WTC11 (cell line): Measurements from ENCODE around the gene AURKAIP1. TPM values are rescaled to one million over a fixed set of nuclear protein-coding genes. Genes with fewer than 3 reads are reported as not detected.
A peak's percentile ranks its signal among the peaks of the same experiment; 100 is the strongest.

Experiments used
- ATAC-seq: fragments of 200-7000 bp; cut with Tn5 transposase; 2 replicates; pipeline ENCODE4 v1.10.0; 2021; ENCODE audit warnings: mild to moderate bottlenecking, moderate library complexity
- CTCF ChIA-PET: fragments of 300-600 bp; sonication (Branson Sonifier 250); formaldehyde crosslinking; loops from one replicate; lab custom pipeline; 2021; ENCODE audit warnings: antibody characterized with exemption; lab: Charles Lee
- POLR2A ChIA-PET: fragments of 350-600 bp; sonication (Branson Sonifier 250); formaldehyde crosslinking; loops from one replicate; lab custom pipeline; 2021; ENCODE audit warnings: antibody characterized with exemption; lab: Charles Lee
- DNase-seq: peaks from one replicate; pipeline ENCODE4 v3.0.0; 2021; ENCODE audit warnings: low spot score
- H3K27ac Mint-ChIP-seq: 2 replicates; pipeline ENCODE4 v1.8.0; 2021; ENCODE audit warnings: mixed read lengths
- H3K27me3 Mint-ChIP-seq: 2 replicates; pipeline ENCODE4 v1.8.0; 2021; ENCODE audit warnings: low read depth, mild to moderate bottlenecking, moderate library complexity, mixed read lengths
- H3K36me3 Mint-ChIP-seq: 2 replicates; pipeline ENCODE4 v1.8.0; 2021; ENCODE audit warnings: mixed read lengths
- H3K4me1 Mint-ChIP-seq: 2 replicates; pipeline ENCODE4 v1.8.0; 2022; ENCODE audit warnings: mixed read lengths
- H3K4me3 Mint-ChIP-seq: 2 replicates; pipeline ENCODE4 v1.8.0; 2021; ENCODE audit warnings: mild to moderate bottlenecking, moderate library complexity, mixed read lengths
- H3K9me3 Mint-ChIP-seq: 2 replicates; pipeline ENCODE4 v1.8.0; 2021; ENCODE audit warnings: mixed read lengths
- CREB1 ChIP-seq: sonication (generic); formaldehyde crosslinking; IDR thresholded peaks from 2 replicates; pipeline ENCODE4 v1.8.0; 2023; ENCODE audit warnings: mild to moderate bottlenecking, missing genetic modification reagents
- CREM ChIP-seq: sonication (generic); formaldehyde crosslinking; IDR thresholded peaks from 2 replicates; pipeline ENCODE4 v1.8.1; 2022; ENCODE audit warnings: mild to moderate bottlenecking, missing genetic modification reagents, moderate library complexity
- ELF4 ChIP-seq: sonication (generic); formaldehyde crosslinking; IDR thresholded peaks from 2 replicates; pipeline ENCODE4 v1.8.1; 2022; ENCODE audit warnings: low read depth, mild to moderate bottlenecking, moderate library complexity, missing genetic modification reagents
- EMX1 ChIP-seq: fragments of 250-450 bp; sonication (Bioruptor Pico); IDR thresholded peaks from 2 replicates; pipeline ENCODE4 v1.8.0; 2021; ENCODE audit warnings: mild to moderate bottlenecking
- GRHL2 ChIP-seq: fragments of 250-450 bp; sonication (Bioruptor Pico); IDR thresholded peaks from 2 replicates; pipeline ENCODE4 v1.8.0; 2022; ENCODE audit warnings: mild to moderate bottlenecking, moderate library complexity; ENCODE audit not compliant: insufficient replicate concordance, severe bottlenecking
- JAZF1 ChIP-seq: fragments of 250-450 bp; sonication (Bioruptor Pico); IDR thresholded peaks from 2 replicates; pipeline ENCODE4 v1.9.0; 2021; ENCODE audit warnings: moderate library complexity, mild to moderate bottlenecking, inconsistent platforms
- KAT7 ChIP-seq: sonication (generic); formaldehyde crosslinking; IDR thresholded peaks from 2 replicates; pipeline ENCODE4 v1.8.1; 2023; ENCODE audit warnings: missing genetic modification reagents, mild to moderate bottlenecking, borderline replicate concordance
- MXD4 ChIP-seq: fragments of 250-450 bp; sonication (Bioruptor Pico); IDR thresholded peaks from 2 replicates; pipeline ENCODE4 v1.8.0; 2021; ENCODE audit warnings: mild to moderate bottlenecking, moderate library complexity, borderline replicate concordance
- RELA ChIP-seq: sonication (generic); formaldehyde crosslinking; IDR thresholded peaks from 2 replicates; pipeline ENCODE4 v1.8.1; 2022; ENCODE audit warnings: missing genetic modification reagents, mild to moderate bottlenecking, borderline replicate concordance
- TCF7 ChIP-seq: sonication (generic); formaldehyde crosslinking; IDR thresholded peaks from 2 replicates; pipeline ENCODE4 v1.8.0; 2022; ENCODE audit warnings: mild to moderate bottlenecking, low read depth, missing genetic modification reagents, moderate library complexity
- TEAD1 ChIP-seq: sonication (generic); formaldehyde crosslinking; IDR thresholded peaks from 2 replicates; pipeline ENCODE4 v1.8.0; 2022; ENCODE audit warnings: mild to moderate bottlenecking, missing genetic modification reagents
- ZNF317 ChIP-seq: sonication (generic); formaldehyde crosslinking; IDR thresholded peaks from 2 replicates; pipeline ENCODE4 v1.8.1; 2023; ENCODE audit warnings: low read depth, mild to moderate bottlenecking, moderate library complexity, missing genetic modification reagents, borderline replicate concordance
- ZNF416 ChIP-seq: fragments of 250-450 bp; sonication (Bioruptor Pico); IDR thresholded peaks from 2 replicates; pipeline ENCODE4 v1.9.0; 2021; ENCODE audit warnings: mild to moderate bottlenecking, inconsistent platforms
- ZNF423 ChIP-seq: fragments of 250-450 bp; sonication (Bioruptor Pico); IDR thresholded peaks from 2 replicates; pipeline ENCODE4 v2.1.2; 2022; ENCODE audit warnings: mild to moderate bottlenecking, moderate library complexity
- total RNA-seq: library from RNA; stranded (reverse); gene quantifications from 3 replicates; pipeline ENCODE4 v1.2.3, GENCODE V29; 2021
- TF ChIP-seq, protein P1 (sequence below): fragments of 250-450 bp; sonication (Bioruptor Pico); IDR thresholded peaks from 2 replicates; pipeline ENCODE4 v2.1.2; 2022; ENCODE audit warnings: mild to moderate bottlenecking, moderate library complexity
- TF ChIP-seq, protein P2 (sequence below): fragments of 250-450 bp; sonication (Bioruptor Pico); conservative IDR thresholded peaks from 2 replicates; pipeline ENCODE4 v1.9.0; 2021; ENCODE audit warnings: mild to moderate bottlenecking
- TF ChIP-seq, protein P3 (sequence below): sonication (generic); formaldehyde crosslinking; IDR thresholded peaks from 2 replicates; pipeline ENCODE4 v1.8.1; 2022; ENCODE audit warnings: mild to moderate bottlenecking, missing genetic modification reagents, moderate library complexity, borderline replicate concordance
- TF ChIP-seq, protein P4 (sequence below): fragments of 250-450 bp; sonication (Bioruptor Pico); IDR thresholded peaks from 2 replicates; pipeline ENCODE4 v1.9.0; 2021; ENCODE audit warnings: mild to moderate bottlenecking
- TF ChIP-seq, protein P5 (sequence below): fragments of 250-450 bp; sonication (Bioruptor Pico); IDR thresholded peaks from 2 replicates; pipeline ENCODE4 v1.9.0; 2021; ENCODE audit warnings: mild to moderate bottlenecking
- TF ChIP-seq, protein P6 (sequence below): sonication (generic); formaldehyde crosslinking; IDR thresholded peaks from 2 replicates; pipeline ENCODE4 v1.8.1; 2023; ENCODE audit warnings: mild to moderate bottlenecking, missing genetic modification reagents, moderate library complexity
- TF ChIP-seq, protein P7 (sequence below): fragments of 250-450 bp; sonication (Bioruptor Pico); IDR thresholded peaks from 2 replicates; pipeline ENCODE4 v1.9.0; 2021; ENCODE audit warnings: mild to moderate bottlenecking, borderline replicate concordance

Gene AURKAIP1
- total RNA-seq, 1 experiment from 2014 or later, result 268 TPM

DNA sequence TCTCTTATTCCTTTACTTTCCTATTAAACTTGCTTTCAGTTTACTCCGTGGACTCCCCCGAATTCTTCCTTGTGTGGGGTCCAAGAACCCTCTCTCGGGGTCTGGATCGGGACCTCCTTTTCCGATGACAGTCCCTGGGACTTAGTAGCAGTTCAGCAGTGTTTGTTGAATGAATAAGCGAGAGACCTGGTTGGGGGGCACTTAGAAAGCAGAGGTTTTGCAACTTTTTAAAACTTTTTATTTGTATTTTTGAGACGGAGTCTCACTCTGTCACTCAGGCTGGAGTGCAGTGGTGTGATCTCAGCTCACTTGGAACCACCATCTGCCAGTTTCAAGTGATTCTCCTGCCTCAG is 48.2 kb upstream of the AURKAIP1 start:
- Mint-ChIP-seq H3K4me1 (peaks cover 34% of the 10 kb centered on the region), H3K36me3 (no peaks in the 10 kb centered on the region), H3K27ac (no peak overlapping the region), H3K27me3 (peaks cover 2% of the 10 kb centered on the region; the same call in 1 of the 2 replicates), H3K9me3 (no peaks in the 10 kb centered on the region), H3K4me3 (no peak overlapping the region)
- no peak for ATAC-seq
- TF ChIP-seq, protein P1, sequence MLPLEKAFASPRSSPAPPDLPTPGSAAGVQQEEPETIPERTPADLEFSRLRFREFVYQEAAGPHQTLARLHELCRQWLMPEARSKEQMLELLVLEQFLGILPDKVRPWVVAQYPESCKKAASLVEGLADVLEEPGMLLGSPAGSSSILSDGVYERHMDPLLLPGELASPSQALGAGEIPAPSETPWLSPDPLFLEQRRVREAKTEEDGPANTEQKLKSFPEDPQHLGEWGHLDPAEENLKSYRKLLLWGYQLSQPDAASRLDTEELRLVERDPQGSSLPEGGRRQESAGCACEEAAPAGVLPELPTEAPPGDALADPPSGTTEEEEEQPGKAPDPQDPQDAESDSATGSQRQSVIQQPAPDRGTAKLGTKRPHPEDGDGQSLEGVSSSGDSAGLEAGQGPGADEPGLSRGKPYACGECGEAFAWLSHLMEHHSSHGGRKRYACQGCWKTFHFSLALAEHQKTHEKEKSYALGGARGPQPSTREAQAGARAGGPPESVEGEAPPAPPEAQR, result no peak
- no peak for TF ChIP-seq TCF7 (CRISPR knock-in tag)
- TF ChIP-seq ZNF423 (CRISPR knock-in tag), result no peak
- no peak for TF ChIP-seq EMX1 (CRISPR knock-in tag)
- TF ChIP-seq ZNF416, result no peak
- TF ChIP-seq JAZF1 (CRISPR knock-in tag), result no peak
- no peak for TF ChIP-seq MXD4 (CRISPR knock-in tag)
- no peak for TF ChIP-seq ELF4 (CRISPR knock-in tag)
- TF ChIP-seq, protein P2, sequence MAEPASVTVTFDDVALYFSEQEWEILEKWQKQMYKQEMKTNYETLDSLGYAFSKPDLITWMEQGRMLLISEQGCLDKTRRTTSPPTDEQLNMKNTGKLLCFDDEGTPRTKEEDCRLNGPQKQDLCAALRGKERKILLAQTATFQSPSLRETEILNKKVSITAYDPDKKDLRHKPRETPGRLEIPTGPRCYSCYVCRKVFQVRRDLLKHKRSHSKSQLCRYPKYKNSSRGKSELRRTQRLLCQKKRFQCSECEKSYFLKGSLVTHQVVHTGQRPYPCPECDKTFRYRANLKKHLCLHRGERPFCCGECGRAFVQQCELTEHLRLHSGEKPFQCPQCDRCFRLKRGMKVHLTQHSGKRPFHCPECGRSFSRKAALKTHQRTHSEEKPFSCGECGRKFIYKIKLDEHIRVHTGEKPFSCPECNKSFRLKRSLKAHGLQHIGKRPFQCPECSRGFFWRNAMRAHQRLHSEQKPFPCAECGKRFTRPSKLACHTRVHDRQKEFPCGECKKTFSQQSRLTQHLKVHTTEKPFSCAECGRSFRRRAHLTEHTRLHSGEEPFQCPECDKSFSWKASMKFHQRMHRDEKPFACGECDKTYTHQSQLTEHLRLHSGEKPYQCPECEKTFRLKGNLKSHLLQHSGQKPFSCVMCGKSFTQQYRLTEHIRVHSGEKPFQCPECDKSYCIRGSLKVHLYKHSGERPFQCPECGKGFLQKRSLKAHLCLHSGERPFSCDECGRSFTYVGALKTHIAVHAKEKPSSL, result no peak
- TF ChIP-seq ZNF317 (CRISPR knock-in tag), result no peak
- TF ChIP-seq GRHL2, result no peak
- TF ChIP-seq, protein P3, sequence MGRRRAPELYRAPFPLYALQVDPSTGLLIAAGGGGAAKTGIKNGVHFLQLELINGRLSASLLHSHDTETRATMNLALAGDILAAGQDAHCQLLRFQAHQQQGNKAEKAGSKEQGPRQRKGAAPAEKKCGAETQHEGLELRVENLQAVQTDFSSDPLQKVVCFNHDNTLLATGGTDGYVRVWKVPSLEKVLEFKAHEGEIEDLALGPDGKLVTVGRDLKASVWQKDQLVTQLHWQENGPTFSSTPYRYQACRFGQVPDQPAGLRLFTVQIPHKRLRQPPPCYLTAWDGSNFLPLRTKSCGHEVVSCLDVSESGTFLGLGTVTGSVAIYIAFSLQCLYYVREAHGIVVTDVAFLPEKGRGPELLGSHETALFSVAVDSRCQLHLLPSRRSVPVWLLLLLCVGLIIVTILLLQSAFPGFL (CRISPR knock-in tag), result no peak
- TF ChIP-seq, protein P4, sequence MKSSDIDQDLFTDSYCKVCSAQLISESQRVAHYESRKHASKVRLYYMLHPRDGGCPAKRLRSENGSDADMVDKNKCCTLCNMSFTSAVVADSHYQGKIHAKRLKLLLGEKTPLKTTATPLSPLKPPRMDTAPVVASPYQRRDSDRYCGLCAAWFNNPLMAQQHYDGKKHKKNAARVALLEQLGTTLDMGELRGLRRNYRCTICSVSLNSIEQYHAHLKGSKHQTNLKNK (CRISPR knock-in tag), result no peak
- TF ChIP-seq CREB1 (CRISPR knock-in tag), result no peak
- CTCF ChIA-PET, result no interaction called here
- no peak for DNase-seq
- POLR2A ChIA-PET, result interaction anchor here (1.0 kb wide), 1 partner anchor 10 kb away, joined by 7 read pairs; no protein-coding TSS in a partner anchor

DNA sequence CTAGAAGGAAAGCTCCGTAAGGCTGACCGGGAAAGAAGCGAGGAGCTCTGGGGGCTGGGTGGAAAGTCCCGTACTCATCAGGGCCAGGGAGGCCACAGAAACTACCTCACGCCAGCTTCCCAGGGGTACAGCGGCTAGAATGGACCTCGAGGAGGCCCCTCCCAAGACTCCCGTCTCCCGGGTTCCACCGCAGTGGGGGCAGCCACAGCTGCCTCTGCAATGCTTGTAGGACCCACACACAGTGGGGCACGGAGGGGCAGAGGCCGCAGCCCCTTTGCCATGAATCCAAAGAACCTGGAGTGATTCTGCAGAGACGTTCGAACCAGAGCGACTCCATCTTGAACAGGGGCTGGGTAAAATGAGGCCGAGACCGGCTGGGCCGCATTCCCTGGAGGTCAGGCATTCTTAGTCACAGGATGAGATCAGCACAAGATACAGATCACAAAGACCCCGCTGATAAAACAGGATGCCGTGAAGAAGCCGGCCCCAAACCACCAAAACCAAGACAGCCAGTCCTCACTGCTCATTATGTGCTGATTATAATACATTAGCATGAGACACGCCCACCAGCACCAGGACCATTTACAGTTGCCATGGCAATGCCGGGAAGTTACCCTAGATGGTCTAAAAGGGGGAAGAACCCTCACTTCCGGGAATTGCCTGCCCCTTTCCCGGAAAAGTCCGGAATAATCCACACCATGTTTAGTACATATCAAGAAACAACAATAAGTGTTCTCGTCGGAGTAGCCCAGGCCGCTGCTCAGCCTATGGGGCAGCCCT is 47.6 kb upstream of the AURKAIP1 start:
- H3K27me3 Mint-ChIP-seq, result peaks cover 2% of the 10 kb centered on the region; the same call in 1 of the 2 replicates
- ChIA-PET POLR2A (no interaction called here), CTCF (interaction anchor here (1.2 kb wide), 1 partner anchor 20 kb away, joined by 4 read pairs; no protein-coding TSS in a partner anchor)
- no peak overlapping the region for H3K4me3 Mint-ChIP-seq
- no peaks in the 10 kb centered on the region for H3K9me3 Mint-ChIP-seq
- peaks cover 37% of the 10 kb centered on the region for H3K4me1 Mint-ChIP-seq
- ATAC-seq (no peak), DNase-seq (peak; percentile 40)
- no peaks in the 10 kb centered on the region for H3K36me3 Mint-ChIP-seq
- H3K27ac Mint-ChIP-seq, result peak overlapping the region; percentile 68; the same call in 1 of the 2 replicates
- TF ChIP-seq RELA (no peak), CREM (CRISPR knock-in tag) (no peak), TEAD1 (CRISPR knock-in tag) (no peak), ZNF416 (peak; percentile 39; the same call in 1 of the 2 replicates), EMX1 (CRISPR knock-in tag) (peak; percentile 60; the same call in 1 of the 2 replicates), KAT7 (CRISPR knock-in tag) (no peak)
- TF ChIP-seq, protein P5, sequence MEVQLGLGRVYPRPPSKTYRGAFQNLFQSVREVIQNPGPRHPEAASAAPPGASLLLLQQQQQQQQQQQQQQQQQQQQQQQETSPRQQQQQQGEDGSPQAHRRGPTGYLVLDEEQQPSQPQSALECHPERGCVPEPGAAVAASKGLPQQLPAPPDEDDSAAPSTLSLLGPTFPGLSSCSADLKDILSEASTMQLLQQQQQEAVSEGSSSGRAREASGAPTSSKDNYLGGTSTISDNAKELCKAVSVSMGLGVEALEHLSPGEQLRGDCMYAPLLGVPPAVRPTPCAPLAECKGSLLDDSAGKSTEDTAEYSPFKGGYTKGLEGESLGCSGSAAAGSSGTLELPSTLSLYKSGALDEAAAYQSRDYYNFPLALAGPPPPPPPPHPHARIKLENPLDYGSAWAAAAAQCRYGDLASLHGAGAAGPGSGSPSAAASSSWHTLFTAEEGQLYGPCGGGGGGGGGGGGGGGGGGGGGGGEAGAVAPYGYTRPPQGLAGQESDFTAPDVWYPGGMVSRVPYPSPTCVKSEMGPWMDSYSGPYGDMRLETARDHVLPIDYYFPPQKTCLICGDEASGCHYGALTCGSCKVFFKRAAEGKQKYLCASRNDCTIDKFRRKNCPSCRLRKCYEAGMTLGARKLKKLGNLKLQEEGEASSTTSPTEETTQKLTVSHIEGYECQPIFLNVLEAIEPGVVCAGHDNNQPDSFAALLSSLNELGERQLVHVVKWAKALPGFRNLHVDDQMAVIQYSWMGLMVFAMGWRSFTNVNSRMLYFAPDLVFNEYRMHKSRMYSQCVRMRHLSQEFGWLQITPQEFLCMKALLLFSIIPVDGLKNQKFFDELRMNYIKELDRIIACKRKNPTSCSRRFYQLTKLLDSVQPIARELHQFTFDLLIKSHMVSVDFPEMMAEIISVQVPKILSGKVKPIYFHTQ (CRISPR knock-in tag), result 0 out of 2 replicates have a peak, but pooled peaks have one; percentile 49
- TF ChIP-seq, protein P6, sequence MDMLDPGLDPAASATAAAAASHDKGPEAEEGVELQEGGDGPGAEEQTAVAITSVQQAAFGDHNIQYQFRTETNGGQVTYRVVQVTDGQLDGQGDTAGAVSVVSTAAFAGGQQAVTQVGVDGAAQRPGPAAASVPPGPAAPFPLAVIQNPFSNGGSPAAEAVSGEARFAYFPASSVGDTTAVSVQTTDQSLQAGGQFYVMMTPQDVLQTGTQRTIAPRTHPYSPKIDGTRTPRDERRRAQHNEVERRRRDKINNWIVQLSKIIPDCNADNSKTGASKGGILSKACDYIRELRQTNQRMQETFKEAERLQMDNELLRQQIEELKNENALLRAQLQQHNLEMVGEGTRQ (CRISPR knock-in tag), result no peak
- TF ChIP-seq, protein P7, sequence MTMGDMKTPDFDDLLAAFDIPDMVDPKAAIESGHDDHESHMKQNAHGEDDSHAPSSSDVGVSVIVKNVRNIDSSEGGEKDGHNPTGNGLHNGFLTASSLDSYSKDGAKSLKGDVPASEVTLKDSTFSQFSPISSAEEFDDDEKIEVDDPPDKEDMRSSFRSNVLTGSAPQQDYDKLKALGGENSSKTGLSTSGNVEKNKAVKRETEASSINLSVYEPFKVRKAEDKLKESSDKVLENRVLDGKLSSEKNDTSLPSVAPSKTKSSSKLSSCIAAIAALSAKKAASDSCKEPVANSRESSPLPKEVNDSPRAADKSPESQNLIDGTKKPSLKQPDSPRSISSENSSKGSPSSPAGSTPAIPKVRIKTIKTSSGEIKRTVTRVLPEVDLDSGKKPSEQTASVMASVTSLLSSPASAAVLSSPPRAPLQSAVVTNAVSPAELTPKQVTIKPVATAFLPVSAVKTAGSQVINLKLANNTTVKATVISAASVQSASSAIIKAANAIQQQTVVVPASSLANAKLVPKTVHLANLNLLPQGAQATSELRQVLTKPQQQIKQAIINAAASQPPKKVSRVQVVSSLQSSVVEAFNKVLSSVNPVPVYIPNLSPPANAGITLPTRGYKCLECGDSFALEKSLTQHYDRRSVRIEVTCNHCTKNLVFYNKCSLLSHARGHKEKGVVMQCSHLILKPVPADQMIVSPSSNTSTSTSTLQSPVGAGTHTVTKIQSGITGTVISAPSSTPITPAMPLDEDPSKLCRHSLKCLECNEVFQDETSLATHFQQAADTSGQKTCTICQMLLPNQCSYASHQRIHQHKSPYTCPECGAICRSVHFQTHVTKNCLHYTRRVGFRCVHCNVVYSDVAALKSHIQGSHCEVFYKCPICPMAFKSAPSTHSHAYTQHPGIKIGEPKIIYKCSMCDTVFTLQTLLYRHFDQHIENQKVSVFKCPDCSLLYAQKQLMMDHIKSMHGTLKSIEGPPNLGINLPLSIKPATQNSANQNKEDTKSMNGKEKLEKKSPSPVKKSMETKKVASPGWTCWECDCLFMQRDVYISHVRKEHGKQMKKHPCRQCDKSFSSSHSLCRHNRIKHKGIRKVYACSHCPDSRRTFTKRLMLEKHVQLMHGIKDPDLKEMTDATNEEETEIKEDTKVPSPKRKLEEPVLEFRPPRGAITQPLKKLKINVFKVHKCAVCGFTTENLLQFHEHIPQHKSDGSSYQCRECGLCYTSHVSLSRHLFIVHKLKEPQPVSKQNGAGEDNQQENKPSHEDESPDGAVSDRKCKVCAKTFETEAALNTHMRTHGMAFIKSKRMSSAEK (CRISPR knock-in tag), result peak; percentile 91
